Endodermal cell (in vitro differentiated cells): ENCODE results near the gene PTGER3. TPM values are rescaled to one million over a fixed set of nuclear protein-coding genes. Genes with fewer than 3 reads are reported as not detected.

ENCODE experiments used
- DNase-seq: peaks from one replicate; pipeline ENCODE4 v3.0.0-alpha.2; 2017
- H3K27ac ChIP-seq: 2 replicates; pipeline ENCODE4 v1.5.1; 2013; ENCODE audit warnings: mild to moderate bottlenecking, low read depth, low read length, moderate library complexity
- H3K27me3 ChIP-seq: 2 replicates; pipeline ENCODE4 v1.6.1; 2013; ENCODE audit warnings: mild to moderate bottlenecking, low read length, moderate library complexity; ENCODE audit not compliant: insufficient read depth, control insufficient read depth, poor library complexity, severe bottlenecking
- H3K36me3 ChIP-seq: 2 replicates; pipeline ENCODE4 v1.7.0; 2013; ENCODE audit warnings: mild to moderate bottlenecking, low read length, moderate library complexity; ENCODE audit not compliant: control insufficient read depth, insufficient read depth
- H3K4me1 ChIP-seq: one replicate; pipeline ENCODE4 v1.7.0; 2013; ENCODE audit warnings: low read length; ENCODE audit not compliant: control insufficient read depth, insufficient read depth
- H3K4me3 ChIP-seq: 2 replicates; pipeline ENCODE4 v1.5.1; 2013; ENCODE audit warnings: mild to moderate bottlenecking, low read length, moderate library complexity
- H3K9ac ChIP-seq: 2 replicates; pipeline ENCODE4 v1.6.1; 2013; ENCODE audit warnings: mild to moderate bottlenecking, low read length, moderate library complexity; ENCODE audit not compliant: poor library complexity, severe bottlenecking; ENCODE audit errors: extremely low read depth
- H3K9me3 ChIP-seq: 2 replicates; pipeline ENCODE4 v1.6.1; 2013; ENCODE audit warnings: mild to moderate bottlenecking, low read length, moderate library complexity; ENCODE audit not compliant: control insufficient read depth
- H3K27ac Mint-ChIP-seq: 2 replicates; pipeline ENCODE4 v1.8.0; 2020; ENCODE audit warnings: mixed read lengths
- H3K27me3 Mint-ChIP-seq: 2 replicates; pipeline ENCODE4 v1.8.0; 2021; ENCODE audit warnings: mild to moderate bottlenecking, mixed read lengths; ENCODE audit not compliant: insufficient read depth
- H3K36me3 Mint-ChIP-seq: 2 replicates; pipeline ENCODE4 v1.8.0; 2020; ENCODE audit warnings: low read depth, mixed read lengths
- H3K4me1 Mint-ChIP-seq: 2 replicates; pipeline ENCODE4 v1.8.0; 2020; ENCODE audit warnings: mixed read lengths
- H3K4me3 Mint-ChIP-seq: 2 replicates; pipeline ENCODE4 v1.8.0; 2020; ENCODE audit warnings: mild to moderate bottlenecking, moderate library complexity, mixed read lengths
- H3K9me3 Mint-ChIP-seq: 2 replicates; pipeline ENCODE4 v1.8.0; 2020; ENCODE audit warnings: mild to moderate bottlenecking, mixed read lengths
- WGBS, 2 experiments: methylation state at CpG; one replicate each; pipeline versions ENCODE4 v1.1.5 to v1.1.7; 2013; ENCODE audit warnings: missing lambda C conversion rate in 2 of 2, mixed read lengths in 1 of 2; ENCODE audit not compliant: insufficient coverage in 1 of 2, insufficient read length in 1 of 2; 5-methylcytosine and 5-hydroxymethylcytosine counted together
- total RNA-seq, 2 donors: library from RNA; stranded (reverse); fragmentation: NEBNext Ultra II Directional in 1 of 2; extraction: Animal tissue kit (Norgen Biotek cat#: 25700) in 1 of 2; gene quantifications; 2 replicates in 1 of 2; 3 replicates in 1 of 2; pipeline ENCODE4 v1.2.1, GENCODE V29; 2021
- TF ChIP-seq, protein P1 (sequence below): fragments of 200-600 bp; sonication (generic); conservative IDR thresholded peaks from 2 replicates; pipeline ENCODE4 v1.5.0; 2021; ENCODE audit warnings: antibody characterized with exemption, mild to moderate bottlenecking

The PTGER3 gene
- total RNA-seq, 2 donors from 2014 or later: 0.13 to 0.18 TPM

- TF ChIP-seq, protein P1, sequence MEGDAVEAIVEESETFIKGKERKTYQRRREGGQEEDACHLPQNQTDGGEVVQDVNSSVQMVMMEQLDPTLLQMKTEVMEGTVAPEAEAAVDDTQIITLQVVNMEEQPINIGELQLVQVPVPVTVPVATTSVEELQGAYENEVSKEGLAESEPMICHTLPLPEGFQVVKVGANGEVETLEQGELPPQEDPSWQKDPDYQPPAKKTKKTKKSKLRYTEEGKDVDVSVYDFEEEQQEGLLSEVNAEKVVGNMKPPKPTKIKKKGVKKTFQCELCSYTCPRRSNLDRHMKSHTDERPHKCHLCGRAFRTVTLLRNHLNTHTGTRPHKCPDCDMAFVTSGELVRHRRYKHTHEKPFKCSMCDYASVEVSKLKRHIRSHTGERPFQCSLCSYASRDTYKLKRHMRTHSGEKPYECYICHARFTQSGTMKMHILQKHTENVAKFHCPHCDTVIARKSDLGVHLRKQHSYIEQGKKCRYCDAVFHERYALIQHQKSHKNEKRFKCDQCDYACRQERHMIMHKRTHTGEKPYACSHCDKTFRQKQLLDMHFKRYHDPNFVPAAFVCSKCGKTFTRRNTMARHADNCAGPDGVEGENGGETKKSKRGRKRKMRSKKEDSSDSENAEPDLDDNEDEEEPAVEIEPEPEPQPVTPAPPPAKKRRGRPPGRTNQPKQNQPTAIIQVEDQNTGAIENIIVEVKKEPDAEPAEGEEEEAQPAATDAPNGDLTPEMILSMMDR: no peak
- WGBS, 2 experiments: 59 to 86% methylated on average over 1 to 3 of the region's 3 CpGs
- no peak overlapping the region for H3K4me3 ChIP-seq
- H3K27ac ChIP-seq: no peak overlapping the region
- H3K4me1 ChIP-seq: no peaks in the 10 kb centered on the region
- H3K36me3 Mint-ChIP-seq: no peaks in the 10 kb centered on the region
- H3K4me3 Mint-ChIP-seq: no peak overlapping the region
- H3K27me3 Mint-ChIP-seq: peaks cover 2% of the 10 kb centered on the region
- no peaks in the 10 kb centered on the region for H3K36me3 ChIP-seq
- no peak overlapping the region for H3K27ac Mint-ChIP-seq
- no peaks in the 10 kb centered on the region for H3K9me3 Mint-ChIP-seq
- no peaks in the 10 kb centered on the region for H3K27me3 ChIP-seq
- no peaks in the 10 kb centered on the region for H3K4me1 Mint-ChIP-seq
- DNase-seq: no peak
- no peak overlapping the region for H3K9ac ChIP-seq
- H3K9me3 ChIP-seq: no peaks in the 10 kb centered on the region
Measured at GRCh38 chr1:70977575-70977974, 70.0 kb downstream of the PTGER3 start.

DNA sequence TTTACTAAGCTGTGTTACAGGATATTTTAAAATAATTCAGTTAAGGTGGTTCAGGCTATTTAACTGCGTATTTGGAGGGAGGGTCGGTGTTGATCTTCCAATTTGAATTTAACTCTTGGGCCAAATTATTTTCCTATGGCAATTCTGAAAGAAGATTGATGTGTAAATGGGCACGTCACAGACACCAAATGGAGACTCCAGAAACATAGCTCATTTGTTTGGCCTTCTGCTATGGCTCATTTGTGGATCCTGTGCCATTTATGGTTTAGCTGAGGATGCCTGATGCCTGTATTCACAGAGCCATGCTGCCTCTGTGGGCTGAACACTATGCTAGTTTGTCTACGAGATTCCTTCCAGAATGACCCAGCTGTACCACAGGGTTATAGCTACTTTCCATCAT is 70.6 kb downstream of the PTGER3 start:
- H3K4me3 Mint-ChIP-seq: no peak overlapping the region
- H3K4me1 Mint-ChIP-seq: no peaks in the 10 kb centered on the region
- DNase-seq: no peak
- peaks cover 2% of the 10 kb centered on the region for H3K27me3 Mint-ChIP-seq
- Histone ChIP-seq H3K9me3 (no peaks in the 10 kb centered on the region), H3K4me1 (no peaks in the 10 kb centered on the region), H3K27me3 (no peaks in the 10 kb centered on the region), H3K9ac (no peak overlapping the region), H3K36me3 (no peaks in the 10 kb centered on the region), H3K4me3 (no peak overlapping the region), H3K27ac (no peak overlapping the region)
- 45 to 69% methylated on average over 2 to 4 of the region's 4 CpGs for WGBS, 2 experiments
- H3K9me3 Mint-ChIP-seq: no peaks in the 10 kb centered on the region
- H3K27ac Mint-ChIP-seq: no peak overlapping the region
- TF ChIP-seq, protein P1: no peak
- no peaks in the 10 kb centered on the region for H3K36me3 Mint-ChIP-seq

- no peaks in the 10 kb centered on the region for H3K4me1 ChIP-seq
- H3K27ac ChIP-seq: no peak overlapping the region
- H3K4me1 Mint-ChIP-seq: no peaks in the 10 kb centered on the region
- H3K36me3 Mint-ChIP-seq: no peaks in the 10 kb centered on the region
- TF ChIP-seq, protein P1: no peak
- H3K27me3 ChIP-seq: no peaks in the 10 kb centered on the region
- no peak overlapping the region for H3K27ac Mint-ChIP-seq
- H3K4me3 ChIP-seq: no peak overlapping the region
- H3K4me3 Mint-ChIP-seq: no peak overlapping the region
- no peaks in the 10 kb centered on the region for H3K36me3 ChIP-seq
- peaks cover 2% of the 10 kb centered on the region for H3K27me3 Mint-ChIP-seq
- no peak overlapping the region for H3K9ac ChIP-seq
- H3K9me3 ChIP-seq: no peaks in the 10 kb centered on the region
- no peaks in the 10 kb centered on the region for H3K9me3 Mint-ChIP-seq
- no peak for DNase-seq
- WGBS, 2 experiments: 80% methylated on average over 2 to 3 of the region's 3 CpGs
Measured at GRCh38 chr1:70973754-70974153, 73.9 kb downstream of the PTGER3 start.
